MM.1S (cell line): Measurements from ENCODE around the gene ZNF92.

Experiments used
- CTCF ChIP-seq: fragments of 300-600 bp; sonication (generic); IDR thresholded peaks from 2 replicates; pipeline ENCODE4 v1.5.1; 2016; ENCODE audit warnings: antibody characterized with exemption, low read length, mixed read lengths
- EZH2 ChIP-seq: fragments of 300-600 bp; sonication (generic); optimal IDR thresholded peaks from 2 replicates; pipeline ENCODE3; 2017; ENCODE audit warnings: low read depth, mild to moderate bottlenecking, antibody characterized with exemption, low read length, mixed read lengths
- EZH2phosphoT487 ChIP-seq: fragments of 300-600 bp; sonication (generic); IDR thresholded peaks from 2 replicates; pipeline ENCODE4 v1.6.1; 2018; ENCODE audit warnings: antibody characterized with exemption, low read length

GRCh38 chr7:65379318-65379717 is 5.7 kb downstream of the ZNF92 start:
- TF ChIP-seq EZH2: no peak
- TF ChIP-seq CTCF: no peak
- TF ChIP-seq EZH2phosphoT487: no peak
